SU-DHL-6 (cell line): ENCODE results near the gene EDRF1.

ENCODE experiments used
- H2AFZ ChIP-seq: fragments of 200-600 bp; sonication (generic); 2 replicates; pipeline ENCODE4 v1.6.1; 2014; ENCODE audit warnings: low read depth, mild to moderate bottlenecking, moderate library complexity, mixed read lengths, antibody characterized with exemption, low read length; ENCODE audit not compliant: severe bottlenecking
- H3F3A ChIP-seq: fragments of 200-600 bp; shearing (Covaris generic); 2 replicates; pipeline ENCODE4 v1.6.0; 2016; ENCODE audit warnings: antibody characterized with exemption, mild to moderate bottlenecking; ENCODE audit not compliant: insufficient read depth
- H3K27ac ChIP-seq: fragments of 200-600 bp; sonication (generic); 2 replicates; pipeline ENCODE4 v1.5.1; 2016; ENCODE audit warnings: low read depth, mild to moderate bottlenecking, low read length, moderate library complexity, mixed read lengths
- H3K27me3 ChIP-seq: fragments of 200-600 bp; sonication (generic), shearing (Covaris generic); 2 replicates; pipeline ENCODE4 v1.6.0; 2014; ENCODE audit warnings: mild to moderate bottlenecking, low read length
- H3K36me3 ChIP-seq: fragments of 200-600 bp; sonication (generic); 2 replicates; pipeline ENCODE4 v1.6.1; 2014; ENCODE audit warnings: mild to moderate bottlenecking, low read length, mixed read lengths
- H3K4me2 ChIP-seq: fragments of 300-600, 200-600 bp; shearing (Covaris generic), sonication (generic); 2 replicates; pipeline ENCODE4 v1.6.0; 2014; ENCODE audit warnings: low read length, low read depth, mild to moderate bottlenecking; ENCODE audit not compliant: poor library complexity, severe bottlenecking
- H3K4me3 ChIP-seq: fragments of 200-600 bp; sonication (generic); 2 replicates; pipeline ENCODE4 v1.5.1; 2014; ENCODE audit warnings: antibody characterized with exemption, low read length, mild to moderate bottlenecking, mixed read lengths; ENCODE audit not compliant: insufficient read depth, poor library complexity, severe bottlenecking
- H3K79me2 ChIP-seq: fragments of 200-600 bp; sonication (generic); 2 replicates; pipeline ENCODE4 v1.6.1; 2014; ENCODE audit warnings: mild to moderate bottlenecking, low read length, moderate library complexity; ENCODE audit not compliant: insufficient read depth
- H3K9ac ChIP-seq: fragments of 200-600 bp; sonication (generic); 2 replicates; pipeline ENCODE4 v1.7.0; 2014; ENCODE audit warnings: mild to moderate bottlenecking, low read length
- H3K9me2 ChIP-seq: fragments of 200-600 bp; sonication (generic); replicated peaks from 2 replicates; pipeline ENCODE4 v1.6.1; 2014; ENCODE audit warnings: low read length; ENCODE audit not compliant: insufficient read depth
- H3K9me3 ChIP-seq: fragments of 200-600 bp; sonication (generic); 2 replicates; pipeline ENCODE4 v1.6.1; 2014; ENCODE audit warnings: low read length, mixed read lengths; ENCODE audit not compliant: insufficient read depth
- H4K20me1 ChIP-seq: fragments of 200-600 bp; sonication (generic); 2 replicates; pipeline ENCODE4 v1.6.1; 2014; ENCODE audit warnings: low read depth, mild to moderate bottlenecking, antibody characterized with exemption, low read length, moderate library complexity, mixed read lengths
- EZH2phosphoT487 ChIP-seq: fragments of 200-600 bp; sonication (generic), shearing (Covaris generic); conservative IDR thresholded peaks from 2 replicates; pipeline ENCODE4 v1.6.1; 2018; ENCODE audit warnings: mild to moderate bottlenecking, antibody characterized with exemption, low read length, moderate library complexity, mixed read lengths
- TF ChIP-seq, protein P1 (sequence below): fragments of 200-600 bp; sonication (generic); IDR thresholded peaks from one replicate; pipeline ENCODE4 v1.5.1; 2017; ENCODE audit warnings: antibody characterized with exemption, mild to moderate bottlenecking, low read length, moderate library complexity; ENCODE audit not compliant: insufficient read depth, poor library complexity, severe bottlenecking

The EDRF1 gene

DNA sequence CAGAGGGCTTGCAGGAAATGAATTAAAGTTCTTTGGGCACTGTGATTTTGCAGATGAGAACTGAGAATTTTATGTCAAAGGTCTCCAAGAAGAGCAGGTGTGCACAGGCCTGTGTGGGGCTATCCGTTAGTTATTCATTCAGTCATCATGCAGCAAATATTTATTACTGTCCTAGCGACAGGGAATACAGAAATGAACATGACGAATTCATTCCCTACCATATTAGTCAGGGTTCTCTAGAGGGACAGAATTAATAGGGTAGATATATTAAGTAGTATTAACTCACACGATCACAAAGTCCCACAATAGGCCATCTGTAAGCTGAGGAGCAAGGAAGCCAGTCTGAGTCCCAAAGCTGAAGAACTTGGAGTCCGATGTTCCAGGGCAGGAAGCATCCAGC lies 59.0 kb downstream of the EDRF1 start:
- no peaks in the 10 kb centered on the region for H3K36me3 ChIP-seq
- no peaks in the 10 kb centered on the region for H3K79me2 ChIP-seq
- no peak overlapping the region for H3K9ac ChIP-seq
- H3K27ac ChIP-seq = no peak overlapping the region
- no peak overlapping the region for H2AFZ ChIP-seq
- no peak overlapping the region for H3K4me2 ChIP-seq
- H3K4me3 ChIP-seq = no peak overlapping the region
- H3K27me3 ChIP-seq = no peaks in the 10 kb centered on the region
- H3F3A ChIP-seq = no peaks in the 10 kb centered on the region
- no peaks in the 10 kb centered on the region for H3K9me2 ChIP-seq
- H3K9me3 ChIP-seq = no peaks in the 10 kb centered on the region
- no peaks in the 10 kb centered on the region for H4K20me1 ChIP-seq
- no peak for TF ChIP-seq EZH2phosphoT487
- TF ChIP-seq, protein P1, sequence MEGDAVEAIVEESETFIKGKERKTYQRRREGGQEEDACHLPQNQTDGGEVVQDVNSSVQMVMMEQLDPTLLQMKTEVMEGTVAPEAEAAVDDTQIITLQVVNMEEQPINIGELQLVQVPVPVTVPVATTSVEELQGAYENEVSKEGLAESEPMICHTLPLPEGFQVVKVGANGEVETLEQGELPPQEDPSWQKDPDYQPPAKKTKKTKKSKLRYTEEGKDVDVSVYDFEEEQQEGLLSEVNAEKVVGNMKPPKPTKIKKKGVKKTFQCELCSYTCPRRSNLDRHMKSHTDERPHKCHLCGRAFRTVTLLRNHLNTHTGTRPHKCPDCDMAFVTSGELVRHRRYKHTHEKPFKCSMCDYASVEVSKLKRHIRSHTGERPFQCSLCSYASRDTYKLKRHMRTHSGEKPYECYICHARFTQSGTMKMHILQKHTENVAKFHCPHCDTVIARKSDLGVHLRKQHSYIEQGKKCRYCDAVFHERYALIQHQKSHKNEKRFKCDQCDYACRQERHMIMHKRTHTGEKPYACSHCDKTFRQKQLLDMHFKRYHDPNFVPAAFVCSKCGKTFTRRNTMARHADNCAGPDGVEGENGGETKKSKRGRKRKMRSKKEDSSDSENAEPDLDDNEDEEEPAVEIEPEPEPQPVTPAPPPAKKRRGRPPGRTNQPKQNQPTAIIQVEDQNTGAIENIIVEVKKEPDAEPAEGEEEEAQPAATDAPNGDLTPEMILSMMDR = no peak

DNA sequence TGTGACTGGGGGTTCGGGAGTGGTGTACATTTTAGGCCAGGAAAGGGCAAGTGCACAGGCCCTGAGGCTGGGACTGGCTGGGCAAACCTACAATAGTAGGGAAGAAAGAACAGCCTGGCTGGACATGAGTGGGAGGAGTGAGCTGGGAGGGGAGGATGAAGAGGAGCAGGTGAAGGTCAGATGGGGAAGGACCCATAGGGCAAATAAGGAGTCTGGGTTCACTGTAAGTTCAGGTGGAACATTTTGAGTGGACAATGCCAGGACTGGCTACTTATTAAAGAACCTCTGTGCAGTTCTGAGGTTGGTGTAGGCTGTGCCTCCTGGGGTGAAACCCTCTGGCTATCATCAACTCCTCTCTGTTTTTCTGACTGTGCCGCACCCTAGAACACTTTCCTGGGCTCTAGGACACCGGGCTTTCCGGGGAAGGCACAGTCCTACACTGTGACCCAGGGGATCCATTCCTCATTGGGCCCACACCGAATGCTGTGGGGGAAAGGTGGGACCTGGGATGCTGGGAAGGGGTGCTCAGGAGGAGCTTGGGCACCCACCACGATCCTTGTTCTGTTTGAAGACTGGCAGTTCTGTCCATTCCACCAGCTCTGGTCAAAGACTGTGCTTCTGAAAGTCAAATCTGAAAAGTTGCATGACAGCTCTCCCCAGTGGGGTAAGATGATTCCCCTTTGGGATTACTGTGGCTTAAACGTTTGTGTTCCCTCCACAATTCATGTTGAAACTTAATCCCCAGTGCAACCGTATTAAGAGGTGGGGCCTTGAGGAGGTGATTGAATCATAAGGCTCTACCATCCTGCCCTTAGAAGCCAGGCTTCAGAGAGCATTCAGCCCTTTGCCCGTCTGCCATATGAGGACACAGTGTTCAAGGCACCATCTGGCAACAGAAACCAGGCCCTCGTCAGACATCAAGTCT lies 60.2 kb downstream of the EDRF1 start:
- TF ChIP-seq EZH2phosphoT487 = no peak
- TF ChIP-seq, protein P1 = no peak
- Histone ChIP-seq H3K4me2 (no peak overlapping the region), H3K4me3 (no peak overlapping the region), H3K79me2 (no peaks in the 10 kb centered on the region), H2AFZ (no peak overlapping the region), H3K9me2 (no peaks in the 10 kb centered on the region), H3K9ac (no peak overlapping the region), H3K27ac (no peak overlapping the region), H3K36me3 (no peaks in the 10 kb centered on the region), H3K9me3 (no peaks in the 10 kb centered on the region), H3K27me3 (no peaks in the 10 kb centered on the region), H3F3A (no peaks in the 10 kb centered on the region), H4K20me1 (no peaks in the 10 kb centered on the region)

DNA sequence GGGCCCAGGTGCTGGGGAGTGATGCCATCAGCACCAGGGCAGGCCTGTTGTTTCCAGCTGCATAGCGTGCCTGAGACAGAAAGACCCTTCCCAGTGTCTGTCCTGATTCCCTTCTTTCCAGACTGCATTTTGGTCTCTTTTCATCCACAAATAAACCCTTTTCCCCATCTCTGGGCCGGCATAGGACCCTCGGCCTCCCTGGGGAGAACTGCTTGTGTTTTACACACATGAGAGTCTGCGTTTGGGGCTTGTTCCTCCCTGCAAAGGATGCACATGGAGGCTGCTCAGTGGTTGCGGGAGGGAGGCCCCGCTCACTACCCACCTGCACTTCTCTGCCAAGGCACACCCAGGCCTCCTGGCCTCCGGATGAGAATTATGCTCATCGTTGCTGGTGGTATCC lies 61.9 kb downstream of the EDRF1 start:
- Histone ChIP-seq H3K4me2 (no peak overlapping the region), H3K36me3 (no peaks in the 10 kb centered on the region), H3K9me2 (no peaks in the 10 kb centered on the region), H3K27me3 (no peaks in the 10 kb centered on the region), H3F3A (no peaks in the 10 kb centered on the region), H3K9me3 (no peaks in the 10 kb centered on the region), H2AFZ (no peak overlapping the region), H3K79me2 (no peaks in the 10 kb centered on the region), H4K20me1 (no peaks in the 10 kb centered on the region), H3K9ac (no peak overlapping the region), H3K27ac (no peak overlapping the region), H3K4me3 (no peak overlapping the region)
- no peak for TF ChIP-seq EZH2phosphoT487
- TF ChIP-seq, protein P1 = no peak
